NCI-H2196 treated with DMSO at 0.1 percent for 48 hours (cell line): ENCODE results near the gene ZMYND19.
A peak's percentile ranks its signal among the peaks of the same experiment; 100 is the strongest.
"Not testable (repeated sequence)": the region's sequence is repeated elsewhere in the genome, so short reads cannot be mapped to it uniquely, and the experiment has no call there.

Experiments
- DNase-seq: peaks from one replicate; lab custom pipeline; 2025; ENCODE audit not compliant: unreplicated experiment; lab: John Stamatoyannopoulos, UW

ZMYND19 gene

GRCh38 chr9:137589441-137590122, 730 bp downstream of the ZMYND19 start:
- no peak for DNase-seq

DNA sequence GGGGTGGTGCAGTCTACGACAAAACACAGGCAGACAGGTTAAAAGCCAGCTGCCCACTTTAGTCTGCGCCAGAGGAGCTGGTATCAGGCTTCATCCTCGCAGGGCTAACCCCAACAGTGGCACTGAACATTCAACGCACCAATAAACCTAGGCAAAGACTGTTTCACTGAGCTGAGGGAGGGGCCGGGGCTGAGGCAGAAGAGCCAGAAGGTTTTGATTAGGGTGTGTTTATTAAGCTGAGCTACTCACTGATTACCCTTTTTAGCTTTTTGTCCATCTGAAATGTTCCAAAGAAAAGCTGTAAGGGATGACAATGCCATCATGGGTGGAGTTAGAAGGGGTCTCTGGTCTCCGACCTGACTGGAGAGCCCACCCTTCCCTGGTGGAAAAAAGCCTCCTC, 1.4 kb downstream of the ZMYND19 start:
- no peak for DNase-seq

DNA sequence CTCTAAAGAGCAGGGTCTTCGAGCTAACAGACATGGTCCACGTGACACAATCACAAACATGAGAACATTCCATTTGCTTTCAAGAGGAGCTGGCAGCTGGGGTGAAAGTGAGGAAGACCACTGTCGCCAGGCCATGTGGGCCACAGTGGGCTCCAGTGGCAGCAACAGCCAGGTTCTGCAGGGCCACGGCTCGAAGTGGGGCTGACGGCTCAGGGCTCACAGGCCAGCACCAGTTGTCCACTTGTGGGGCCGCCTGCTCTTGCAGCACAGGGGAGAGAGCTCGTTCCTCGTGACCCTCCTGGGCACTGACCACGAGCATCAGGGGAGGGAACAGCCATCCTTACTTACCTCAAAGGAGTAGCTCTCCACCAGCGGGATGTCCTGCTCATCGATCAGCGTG, 2.0 kb downstream of the ZMYND19 start:
- no peak for DNase-seq

GRCh38 chr9:137586854-137587253, 3.5 kb downstream of the ZMYND19 start:
- no peak for DNase-seq

GRCh38 chr9:137583957-137584356, 6.4 kb downstream of the ZMYND19 start:
- DNase-seq, result no peak

DNA sequence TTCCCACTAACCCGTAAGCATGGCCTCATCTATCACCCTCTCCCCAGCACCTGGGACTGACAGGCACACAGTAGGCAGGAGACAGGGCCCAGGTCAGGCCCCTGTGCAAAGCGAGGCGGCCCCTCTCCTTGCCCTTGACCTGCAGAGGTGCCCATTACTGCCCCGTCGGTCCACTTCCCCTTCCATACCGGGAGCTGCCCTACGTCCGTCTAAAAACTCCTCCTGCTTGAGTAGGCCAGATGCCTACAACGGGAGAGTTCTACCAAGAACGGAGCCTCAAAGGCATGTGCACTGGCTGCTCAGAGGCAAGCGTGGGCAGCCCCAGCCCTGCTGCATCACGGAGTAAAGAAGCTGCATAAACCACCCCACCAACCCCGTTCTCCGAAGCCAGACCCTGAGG, 7.0 kb downstream of the ZMYND19 start:
- no peak for DNase-seq

GRCh38 chr9:137582286-137582860, 7.9 kb downstream of the ZMYND19 start:
- peak; percentile 19 for DNase-seq

GRCh38 chr9:137581361-137582285, 8.7 kb downstream of the ZMYND19 start:
- DNase-seq, result no peak

DNA sequence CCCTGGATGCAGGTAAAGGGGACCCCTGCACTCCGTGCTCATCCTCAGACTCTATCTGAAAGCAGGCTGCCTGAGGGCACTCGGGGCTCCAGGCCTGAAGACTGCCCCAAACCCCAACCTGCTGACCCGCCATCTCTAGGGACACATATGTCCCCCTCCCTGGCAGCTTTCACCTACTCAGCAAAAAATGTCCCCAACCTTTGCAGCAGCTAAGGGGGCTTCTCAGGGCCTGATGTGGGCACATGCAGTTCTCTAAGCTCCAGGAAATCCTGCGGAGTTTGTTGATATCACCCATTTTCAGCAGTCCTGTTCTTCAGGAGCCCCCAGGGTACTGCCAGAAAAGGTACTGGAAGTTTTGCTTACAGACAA, 9.4 kb downstream of the ZMYND19 start:
- DNase-seq, result no peak

DNA sequence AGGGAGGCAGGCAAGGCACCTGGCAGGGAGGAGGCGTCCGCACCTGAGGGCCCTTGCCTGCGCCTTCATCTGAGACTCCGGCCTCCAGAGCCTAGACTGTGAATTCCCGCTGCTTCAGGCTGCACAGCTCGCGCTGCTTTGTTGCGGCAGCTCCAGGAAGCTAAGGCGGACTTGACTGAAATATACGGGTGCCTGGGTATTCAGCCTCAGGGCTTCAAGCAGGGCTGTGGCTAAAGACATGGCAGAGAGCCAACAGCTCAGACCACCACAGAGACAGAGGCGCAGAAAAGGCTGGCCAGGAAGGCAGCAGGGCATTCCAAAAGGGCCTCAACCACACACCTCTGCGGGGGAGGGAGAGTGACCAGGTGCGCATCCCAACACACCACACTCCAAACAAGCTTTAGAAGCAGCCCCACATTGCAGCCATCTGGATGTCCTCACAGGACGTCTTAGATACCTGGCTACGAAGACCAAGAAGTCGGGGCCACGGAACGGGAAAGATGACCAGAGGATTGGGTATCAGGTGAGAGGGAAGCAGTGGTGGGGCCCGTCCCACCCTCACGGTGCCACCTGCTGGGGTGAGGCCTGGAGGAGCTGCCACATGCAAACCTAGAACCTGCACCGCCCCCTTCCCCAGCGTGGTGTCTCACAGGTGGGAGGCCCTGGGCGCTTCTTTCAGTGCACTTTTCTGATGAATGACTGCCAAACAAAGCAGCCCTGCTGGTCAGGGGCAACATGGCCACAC, 9.9 kb downstream of the ZMYND19 start:
- no peak for DNase-seq

- no peak for DNase-seq
Observed at GRCh38 chr9:137579259-137579604, 11.1 kb downstream of the ZMYND19 start.

DNA sequence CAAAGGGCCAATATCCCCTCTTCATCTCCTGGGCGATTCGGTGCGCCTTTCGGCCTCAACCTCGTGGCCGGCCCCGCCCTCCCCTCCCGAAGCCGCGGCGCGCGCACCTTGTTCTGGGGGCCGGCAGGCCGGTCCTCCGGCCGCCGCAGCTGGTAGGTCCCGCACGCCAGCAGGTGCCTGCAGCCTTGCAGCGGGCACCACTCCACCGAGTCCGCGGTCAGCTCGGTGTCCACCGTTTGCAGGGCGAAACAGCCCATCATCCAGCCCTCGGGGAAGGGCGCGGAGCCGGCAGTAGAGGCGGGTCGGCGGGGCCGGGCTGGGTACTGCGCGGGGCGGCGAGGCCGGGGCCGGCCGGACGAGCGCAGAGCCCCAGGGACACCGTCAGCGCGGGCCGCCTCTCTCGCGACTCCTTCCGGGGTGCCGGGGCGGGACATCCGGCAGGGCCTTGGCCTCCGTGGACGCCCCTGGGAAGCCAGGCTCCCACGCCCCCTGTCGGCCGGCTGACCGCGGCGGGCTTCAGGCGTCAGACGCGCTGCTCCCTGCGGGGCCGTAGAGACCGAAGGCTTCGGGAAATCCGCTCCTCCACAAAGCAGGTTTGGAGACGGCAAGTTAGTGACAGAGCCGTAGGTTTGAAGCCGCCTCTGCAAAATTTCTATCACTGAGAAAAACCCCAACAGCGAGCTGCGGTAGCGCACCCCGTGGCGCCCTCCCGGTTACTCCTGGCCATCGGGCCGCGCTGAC, 11.6 kb downstream of the ZMYND19 start, which contains the start of gene DPH7:
TSS of gene DPH7 (minus strand) at position 408 of the 741 bp plus-strand sequence. CDS start at position 260, 148 bp downstream.
- DNase-seq, result peak; percentile 73

GRCh38 chr9:137575716-137576411, 14.4 kb downstream of the ZMYND19 start:
- no peak for DNase-seq

GRCh38 chr9:137575364-137575715, 15.0 kb downstream of the ZMYND19 start:
- no peak for DNase-seq

DNA sequence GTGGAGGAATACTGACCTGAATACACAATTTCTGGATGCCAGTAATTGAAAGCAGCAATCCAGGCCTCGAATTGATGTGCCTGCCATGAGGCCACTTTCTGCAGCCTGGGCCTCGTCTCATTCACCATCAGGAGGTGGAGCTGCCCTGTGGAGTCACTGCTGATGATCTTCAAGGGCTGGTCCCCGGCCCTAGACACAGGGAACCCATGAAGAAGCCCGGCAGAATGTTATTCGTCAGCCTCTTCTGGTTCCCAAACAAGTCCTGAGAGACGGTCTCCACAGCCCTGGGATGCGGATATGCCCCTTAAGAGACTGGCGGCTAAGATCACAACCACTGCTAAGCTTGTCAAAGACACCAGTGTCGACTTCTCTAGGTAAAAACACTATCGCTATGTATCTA, 16.1 kb downstream of the ZMYND19 start:
- DNase-seq, result no peak

DNA sequence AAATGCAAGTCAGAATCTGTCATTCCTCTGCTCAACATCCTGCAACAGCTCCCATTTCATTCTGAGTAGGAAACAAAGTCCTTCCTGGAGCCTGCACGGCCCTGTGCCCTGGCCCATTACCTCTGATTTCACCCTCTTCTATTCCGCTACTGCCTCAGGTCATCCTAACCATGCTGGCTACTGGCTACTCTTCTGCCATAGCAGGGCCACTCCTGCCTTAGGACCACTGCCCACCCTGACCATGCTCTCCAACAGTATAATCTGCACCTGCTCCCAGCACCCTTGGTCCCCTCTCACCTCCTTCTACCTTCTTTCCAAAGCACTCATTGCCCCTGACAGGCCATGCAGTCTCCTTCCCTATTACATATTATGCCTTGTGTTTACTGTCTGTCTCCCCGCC, 19.7 kb downstream of the ZMYND19 start:
- DNase-seq, result no peak

GRCh38 chr9:137569609-137570203, 20.6 kb downstream of the ZMYND19 start:
- no peak for DNase-seq

GRCh38 chr9:137568445-137568844, 21.9 kb downstream of the ZMYND19 start:
- not testable (repeated sequence) for DNase-seq

GRCh38 chr9:137564817-137565411, 25.4 kb downstream of the ZMYND19 start:
- no peak for DNase-seq
